Small intestine (tissue), 7 donors: Measurements from ENCODE around the gene KRT12. TPM values are rescaled to one million over a fixed set of nuclear protein-coding genes. Genes with fewer than 3 reads are reported as not detected.

Experiments
- DNase-seq, 2 donors: peaks; one replicate each; pipeline versions ENCODE4 v3.0.0 to v3.0.0-alpha.2; 2013
- FAIRE-seq: peaks from 2 replicates; lab custom pipeline; 2012; peaks lifted over from hg19 to GRCh38; lab: Jason Lieb, UNC
- H3K27ac ChIP-seq, 3 donors: one replicate each; pipeline ENCODE4 v1.5.1; 2013; ENCODE audit warnings: low read length in 2 of 3, mild to moderate bottlenecking in 2 of 3, control low read depth in 1 of 3, inconsistent platforms in 1 of 3, low read depth in 1 of 3, moderate library complexity in 1 of 3
- H3K27me3 ChIP-seq, 3 donors: one replicate each; pipeline ENCODE4 v1.6.1; 2013; ENCODE audit warnings: low read length in 3 of 3, inconsistent platforms in 1 of 3; ENCODE audit not compliant: control insufficient read depth in 3 of 3, insufficient read depth in 3 of 3
- H3K36me3 ChIP-seq, 3 donors: one replicate each; pipeline ENCODE4 v1.6.1; 2013; ENCODE audit warnings: low read length in 3 of 3, inconsistent platforms in 1 of 3, low read depth in 1 of 3, mild to moderate bottlenecking in 1 of 3, moderate library complexity in 1 of 3; ENCODE audit not compliant: control insufficient read depth in 3 of 3, insufficient read depth in 2 of 3
- H3K4me1 ChIP-seq, 3 donors: one replicate each; pipeline ENCODE4 v1.6.1; 2013; ENCODE audit warnings: low read length in 2 of 3, inconsistent platforms in 1 of 3, low read depth in 1 of 3, mild to moderate bottlenecking in 1 of 3, moderate library complexity in 1 of 3; ENCODE audit not compliant: control insufficient read depth in 3 of 3, insufficient read depth in 2 of 3
- H3K4me3 ChIP-seq, 3 donors: one replicate each; pipeline ENCODE4 v1.5.1; 2013; ENCODE audit warnings: low read length in 3 of 3, control low read depth in 1 of 3, inconsistent platforms in 1 of 3, low read depth in 1 of 3, mild to moderate bottlenecking in 1 of 3, moderate library complexity in 1 of 3
- H3K9me3 ChIP-seq, 2 donors: one replicate each; pipeline ENCODE4 v1.6.1; 2013; ENCODE audit warnings: low read depth in 1 of 2, low read length in 1 of 2; ENCODE audit not compliant: control insufficient read depth in 2 of 2, insufficient read depth in 1 of 2
- WGBS, 3 donors: extraction: QIAGEN DNeasy Blood & Tissue Kit; methylation state at CpG; one replicate each; pipeline ENCODE4 v1.1.7; 2013; 5-methylcytosine and 5-hydroxymethylcytosine counted together
- polyA plus RNA-seq, 4 donors: library from polyadenylated mRNA; stranded (reverse) in 3 of 4; unstranded in 1 of 4; fragments of 200-250 nt in 3 of 4; fragments of 120-200 nt in 1 of 4; gene quantifications; one replicate each; pipeline versions ENCODE4 v1.2.1 to v1.2.3, GENCODE V29; 2013
- donor health status: healthy with polysubstance abuse.
- donor health status: control.
- donor health status: control.
- donor health status: Bipolar disorder and iron deficiency.
- donor health status: healthy.

The KRT12 gene
- polyA plus RNA-seq, 4 donors, result 0.28 to 9.2 (median 3.1) TPM

- FAIRE-seq (no peak), DNase-seq (no peak)
- Histone ChIP-seq H3K36me3 (no peaks in the 10 kb centered on the region), H3K27me3 (peaks cover 0 to 2% (median 0%) of the 10 kb centered on the region in 3 donors), H3K4me1 (peaks cover 0 to 21% (median 0%) of the 10 kb centered on the region in 3 donors), H3K9me3 (no peaks in the 10 kb centered on the region), H3K27ac (no peak overlapping the region), H3K4me3 (no peak overlapping the region)
- 69 to 79% (median 71%) methylated on average over 9 of the region's 9 CpGs for WGBS, 3 donors
Measured at GRCh38 chr17:40895106-40895730, 28.2 kb upstream of the KRT12 start.

GRCh38 chr17:40888196-40888720, 21.2 kb upstream of the KRT12 start:
- no peak for FAIRE-seq
- Histone ChIP-seq H3K36me3 (no peaks in the 10 kb centered on the region), H3K4me3 (no peak overlapping the region), H3K27me3 (peaks cover 0 to 2% (median 0%) of the 10 kb centered on the region in 3 donors), H3K4me1 (peaks cover 0 to 33% (median 0%) of the 10 kb centered on the region in 3 donors), H3K27ac (peak overlapping the region in 2 of 3 donors; percentile 3 to 49), H3K9me3 (no peaks in the 10 kb centered on the region)
- WGBS, 3 donors, result 13 to 51% (median 25%) methylated on average over 2 of the region's 2 CpGs
- peak in 1 of 2 donors; percentile 51 for DNase-seq

- H3K4me1 ChIP-seq, result peaks cover 0 to 54% (median 0%) of the 10 kb centered on the region in 3 donors
- WGBS, 3 donors, result 11 to 35% (median 29%) methylated on average over 3 of the region's 3 CpGs
- peaks cover 0 to 7% (median 0%) of the 10 kb centered on the region in 3 donors for H3K36me3 ChIP-seq
- FAIRE-seq, result no peak
- peak; percentile 85 to 89 for DNase-seq
- peaks cover 0 to 2% (median 0%) of the 10 kb centered on the region in 3 donors for H3K27me3 ChIP-seq
- no peaks in the 10 kb centered on the region for H3K9me3 ChIP-seq
- H3K27ac ChIP-seq, result peak overlapping the region; percentile 8 to 56 (median 56)
- no peak overlapping the region for H3K4me3 ChIP-seq
Measured at GRCh38 chr17:40886090-40886489, 19.1 kb upstream of the KRT12 start.

GRCh38 chr17:40884708-40885512, 17.9 kb upstream of the KRT12 start, which contains the start of gene KRT20:
KRT20 (minus strand) TSS chr17:40885242; CDS start chr17:40885185, 57 bp downstream.
- peaks cover 0 to 55% (median 2%) of the 10 kb centered on the region in 3 donors for H3K4me1 ChIP-seq
- DNase-seq, result peak; percentile 58 to 96
- H3K4me3 ChIP-seq, result peak within 1 kb of the TSS; percentile 2 to 81 (median 25)

GRCh38 chr17:40883626-40884334, 16.8 kb upstream of the KRT12 start:
- Histone ChIP-seq H3K27ac (peak overlapping the region; percentile 59 to 76 (median 68)), H3K4me3 (peak overlapping the region in 2 of 3 donors; percentile 5 to 81), H3K27me3 (no peaks in the 10 kb centered on the region), H3K9me3 (no peaks in the 10 kb centered on the region), H3K36me3 (peaks cover 0 to 15% (median 0%) of the 10 kb centered on the region in 3 donors), H3K4me1 (peaks cover 0 to 48% (median 2%) of the 10 kb centered on the region in 3 donors)
- 16 to 67% (median 32%) methylated on average over 7 of the region's 7 CpGs for WGBS, 3 donors
- peak; percentile 88 to 89 for DNase-seq
- FAIRE-seq, result peak; percentile 71

More at GRCh38 chr17:40884708-40885512, 17.9 kb upstream of the KRT12 start, which contains the start of gene KRT20:
- Histone ChIP-seq H3K9me3 (no peaks in the 10 kb centered on the region), H3K36me3 (peaks cover 0 to 10% (median 0%) of the 10 kb centered on the region in 3 donors), H3K27ac (peak within 1 kb of the TSS; percentile 68 to 96 (median 84)), H3K27me3 (peaks cover 0 to 2% (median 0%) of the 10 kb centered on the region in 3 donors)
- no peak for FAIRE-seq
- WGBS, 3 donors, result 50 to 79% (median 64%) methylated on average over 23 of the region's 23 CpGs

- Histone ChIP-seq H3K27ac (peak overlapping the region; percentile 59 to 76 (median 68)), H3K4me3 (peak overlapping the region in 1 of 3 donors; percentile 81), H3K4me1 (peaks cover 0 to 45% (median 2%) of the 10 kb centered on the region in 3 donors), H3K9me3 (no peaks in the 10 kb centered on the region), H3K27me3 (no peaks in the 10 kb centered on the region), H3K36me3 (peaks cover 0 to 17% (median 0%) of the 10 kb centered on the region in 3 donors)
- WGBS, 3 donors, result 22 to 72% (median 29%) methylated on average over 1 of the region's 1 CpG
- FAIRE-seq (no peak), DNase-seq (no peak)
Measured at GRCh38 chr17:40883031-40883430, 16.0 kb upstream of the KRT12 start.

GRCh38 chr17:40879026-40879425, 12.0 kb upstream of the KRT12 start:
- H3K9me3 ChIP-seq, result no peaks in the 10 kb centered on the region
- H3K4me1 ChIP-seq, result peaks cover 0 to 27% (median 2%) of the 10 kb centered on the region in 3 donors
- DNase-seq, result no peak
- no peaks in the 10 kb centered on the region for H3K27me3 ChIP-seq
- FAIRE-seq, result no peak
- no peak overlapping the region for H3K27ac ChIP-seq
- 77 to 100% (median 90%) methylated on average over 1 of the region's 1 CpG for WGBS, 3 donors
- peaks cover 0 to 23% (median 0%) of the 10 kb centered on the region in 3 donors for H3K36me3 ChIP-seq
- no peak overlapping the region for H3K4me3 ChIP-seq
